PFSK-1 (cell line): ENCODE data around the gene HS6ST1. TPM values are rescaled to one million over a fixed set of nuclear protein-coding genes. Genes with fewer than 3 reads are reported as not detected.
A peak's percentile ranks its signal among the peaks of the same experiment; 100 is the strongest.

Source experiments
- FOXP2 ChIP-seq: optimal IDR thresholded peaks from 2 replicates; pipeline ENCODE3; 2011; ENCODE audit warnings: borderline replicate concordance, control low read depth, inconsistent platforms; ENCODE audit not compliant: insufficient read depth; ENCODE audit errors: extremely low read length, extremely low read depth
- POLR2AphosphoS5 ChIP-seq: IDR thresholded peaks from 2 replicates; pipeline ENCODE4 v1.6.1; 2012; ENCODE audit warnings: low read depth, mild to moderate bottlenecking, control low read depth, low read length, moderate library complexity
- SIN3A ChIP-seq: IDR thresholded peaks from 2 replicates; pipeline ENCODE4 v1.6.1; 2012; ENCODE audit warnings: mild to moderate bottlenecking, low read length, moderate library complexity, borderline replicate concordance; ENCODE audit not compliant: insufficient read depth
- TAF1 ChIP-seq: IDR thresholded peaks from 2 replicates; pipeline ENCODE4 v1.6.1; 2012; ENCODE audit warnings: low read length, control low read depth, borderline replicate concordance; ENCODE audit not compliant: insufficient read depth
- polyA plus RNA-seq: library from polyadenylated mRNA; unstranded; fragments of >200 nt; gene quantifications from one replicate; pipeline ENCODE4 v1.2.1, GENCODE V29; 2012; ENCODE audit warnings: low read depth, missing spikeins; ENCODE audit not compliant: insufficient read length
- TF ChIP-seq, protein P1 (sequence below), 2 experiments: IDR thresholded peaks; 2 replicates each; pipeline versions ENCODE4 v1.6.1 to v1.8.0; 2011 to 2012; ENCODE audit warnings: low read depth in 2 of 2, low read length in 2 of 2, control low read depth in 1 of 2, inconsistent platforms in 1 of 2, mild to moderate bottlenecking in 1 of 2, moderate library complexity in 1 of 2; ENCODE audit not compliant: insufficient read depth in 1 of 2

Gene HS6ST1, protein sequence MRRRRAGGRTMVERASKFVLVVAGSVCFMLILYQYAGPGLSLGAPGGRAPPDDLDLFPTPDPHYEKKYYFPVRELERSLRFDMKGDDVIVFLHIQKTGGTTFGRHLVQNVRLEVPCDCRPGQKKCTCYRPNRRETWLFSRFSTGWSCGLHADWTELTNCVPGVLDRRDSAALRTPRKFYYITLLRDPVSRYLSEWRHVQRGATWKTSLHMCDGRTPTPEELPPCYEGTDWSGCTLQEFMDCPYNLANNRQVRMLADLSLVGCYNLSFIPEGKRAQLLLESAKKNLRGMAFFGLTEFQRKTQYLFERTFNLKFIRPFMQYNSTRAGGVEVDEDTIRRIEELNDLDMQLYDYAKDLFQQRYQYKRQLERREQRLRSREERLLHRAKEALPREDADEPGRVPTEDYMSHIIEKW
- 12.2 TPM for polyA plus RNA-seq

DNA sequence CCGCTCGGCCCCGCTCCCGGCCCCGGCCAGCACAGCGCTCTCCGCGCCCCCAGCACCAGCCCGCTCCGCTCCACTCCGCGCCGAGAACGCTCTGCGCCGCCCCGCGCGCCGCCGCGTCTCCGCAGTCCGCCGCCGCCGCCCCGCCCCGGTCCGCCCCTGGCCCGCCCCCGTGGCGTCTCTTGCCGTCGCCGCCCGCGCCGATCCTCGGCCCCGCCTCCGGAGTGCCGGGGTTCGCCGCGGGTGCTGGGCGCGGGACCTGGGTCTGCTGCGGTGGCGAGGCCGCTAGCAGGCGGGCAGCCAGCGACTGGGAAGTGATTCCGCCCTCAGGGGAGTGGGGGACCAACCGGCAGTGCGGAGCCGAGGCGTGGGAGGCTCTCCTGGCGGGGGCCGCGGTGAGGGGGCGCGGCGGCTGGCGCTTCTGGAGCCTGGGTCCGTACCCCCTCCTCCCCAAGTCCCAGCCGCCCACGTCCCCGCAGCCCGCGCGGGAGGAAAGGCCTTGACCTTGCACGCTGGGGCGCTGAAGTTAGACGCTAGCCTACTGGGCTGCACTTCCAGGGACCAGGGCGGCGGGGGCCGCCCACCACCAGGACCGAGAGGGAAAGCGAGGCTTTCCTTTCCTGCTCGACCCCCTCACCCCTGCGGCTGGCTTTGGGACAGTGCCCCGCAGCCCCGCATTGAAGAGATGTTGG, at the start of gene HS6ST1:
Gene HS6ST1 (minus strand): TSS at position 93 of the 689 bp plus-strand sequence. CDS start 305 bp downstream, outside the sequence.
- peak; percentile 41 for TF ChIP-seq FOXP2
- TF ChIP-seq TAF1, result no peak

DNA sequence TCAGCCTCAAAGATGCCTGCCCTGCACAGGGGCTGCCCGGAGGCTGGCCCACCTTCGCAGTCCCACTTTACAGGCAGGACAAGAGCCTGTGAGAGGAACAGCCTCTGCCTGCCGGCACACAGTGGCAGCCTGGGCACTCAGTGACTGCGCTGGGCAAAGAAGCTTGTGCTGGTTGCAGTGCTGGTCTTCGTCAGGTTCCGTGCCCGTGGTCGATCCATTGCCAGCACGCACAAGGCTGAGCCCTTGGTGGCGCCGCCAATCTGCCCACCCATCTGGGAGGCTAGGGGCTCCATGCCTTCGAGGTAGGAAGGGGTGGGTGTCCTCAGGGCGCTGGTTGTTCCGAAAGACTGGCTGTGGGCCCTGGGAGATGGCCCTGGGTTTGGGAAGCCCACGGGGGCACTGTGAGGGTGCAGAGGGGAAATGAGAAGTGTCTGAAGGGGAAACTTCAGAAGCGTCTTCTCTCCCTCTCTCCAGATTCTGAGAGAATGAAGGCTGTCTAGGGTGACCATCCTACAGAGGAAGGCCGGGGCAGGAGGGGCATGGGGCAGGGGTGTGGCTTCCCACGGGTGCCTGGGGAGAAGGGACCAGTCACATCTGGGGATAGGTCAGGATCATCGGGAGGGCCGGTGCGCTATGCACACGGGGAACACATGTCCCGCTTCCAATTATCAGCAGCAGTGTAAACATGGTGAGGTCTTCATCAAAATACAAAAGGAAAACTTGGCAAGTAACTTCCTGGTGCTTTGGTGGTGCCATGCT, 49.1 kb upstream of the HS6ST1 start:
- TF ChIP-seq SIN3A, result no peak
- TF ChIP-seq TAF1, result no peak
- TF ChIP-seq, protein P1, sequence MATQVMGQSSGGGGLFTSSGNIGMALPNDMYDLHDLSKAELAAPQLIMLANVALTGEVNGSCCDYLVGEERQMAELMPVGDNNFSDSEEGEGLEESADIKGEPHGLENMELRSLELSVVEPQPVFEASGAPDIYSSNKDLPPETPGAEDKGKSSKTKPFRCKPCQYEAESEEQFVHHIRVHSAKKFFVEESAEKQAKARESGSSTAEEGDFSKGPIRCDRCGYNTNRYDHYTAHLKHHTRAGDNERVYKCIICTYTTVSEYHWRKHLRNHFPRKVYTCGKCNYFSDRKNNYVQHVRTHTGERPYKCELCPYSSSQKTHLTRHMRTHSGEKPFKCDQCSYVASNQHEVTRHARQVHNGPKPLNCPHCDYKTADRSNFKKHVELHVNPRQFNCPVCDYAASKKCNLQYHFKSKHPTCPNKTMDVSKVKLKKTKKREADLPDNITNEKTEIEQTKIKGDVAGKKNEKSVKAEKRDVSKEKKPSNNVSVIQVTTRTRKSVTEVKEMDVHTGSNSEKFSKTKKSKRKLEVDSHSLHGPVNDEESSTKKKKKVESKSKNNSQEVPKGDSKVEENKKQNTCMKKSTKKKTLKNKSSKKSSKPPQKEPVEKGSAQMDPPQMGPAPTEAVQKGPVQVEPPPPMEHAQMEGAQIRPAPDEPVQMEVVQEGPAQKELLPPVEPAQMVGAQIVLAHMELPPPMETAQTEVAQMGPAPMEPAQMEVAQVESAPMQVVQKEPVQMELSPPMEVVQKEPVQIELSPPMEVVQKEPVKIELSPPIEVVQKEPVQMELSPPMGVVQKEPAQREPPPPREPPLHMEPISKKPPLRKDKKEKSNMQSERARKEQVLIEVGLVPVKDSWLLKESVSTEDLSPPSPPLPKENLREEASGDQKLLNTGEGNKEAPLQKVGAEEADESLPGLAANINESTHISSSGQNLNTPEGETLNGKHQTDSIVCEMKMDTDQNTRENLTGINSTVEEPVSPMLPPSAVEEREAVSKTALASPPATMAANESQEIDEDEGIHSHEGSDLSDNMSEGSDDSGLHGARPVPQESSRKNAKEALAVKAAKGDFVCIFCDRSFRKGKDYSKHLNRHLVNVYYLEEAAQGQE (IDR thresholded peaks at IDR 0.05; ENCODE audit: insufficient read depth in 1 of 2, low read depth in 2 of 2, low read length in 2 of 2), result no peak
- no peak for TF ChIP-seq POLR2AphosphoS5
- no peak for TF ChIP-seq FOXP2

DNA sequence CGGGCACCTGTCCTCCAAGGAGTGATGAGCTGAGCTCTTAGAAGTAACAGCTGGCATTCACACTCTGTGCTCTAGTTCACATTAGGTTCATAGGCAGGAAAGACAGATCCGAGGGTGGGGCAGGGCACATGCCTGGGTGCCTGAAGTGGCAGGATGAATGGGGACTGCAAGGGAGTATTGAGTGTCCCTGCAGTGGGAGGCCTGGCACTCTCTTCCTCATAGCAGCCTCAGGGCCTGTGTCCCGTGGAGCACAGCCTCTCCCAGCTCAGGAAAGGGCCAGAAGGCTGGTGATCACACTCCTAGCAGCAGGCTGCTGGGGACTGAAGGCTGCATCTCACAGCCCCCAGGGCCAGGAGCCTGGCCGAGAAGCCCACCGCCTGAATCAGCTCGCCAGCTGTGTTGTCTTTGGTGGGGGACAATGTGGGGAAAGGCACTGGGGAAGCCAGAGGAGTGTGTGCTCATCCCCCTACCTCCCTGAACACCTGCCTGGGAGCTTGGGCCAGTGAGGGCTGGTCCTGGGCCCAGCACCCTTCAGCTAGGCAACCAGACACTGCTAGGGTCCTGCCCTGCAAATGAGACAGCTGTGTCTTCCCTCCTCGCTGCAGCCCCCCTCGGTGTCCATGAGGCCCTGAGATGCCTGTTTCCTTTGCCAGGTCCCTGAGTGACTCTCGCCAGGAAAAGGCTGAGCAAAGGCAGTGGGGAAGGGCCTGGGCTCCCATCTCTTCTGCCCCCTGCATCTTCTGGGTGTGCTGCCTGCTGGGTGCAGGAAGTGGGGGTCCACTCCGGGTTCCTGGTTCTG, 48.2 kb upstream of the HS6ST1 start:
- TF ChIP-seq POLR2AphosphoS5 (no peak), TAF1 (no peak), SIN3A (no peak), FOXP2 (no peak)
- TF ChIP-seq, protein P1 (IDR thresholded peaks at IDR 0.05; ENCODE audit: insufficient read depth in 1 of 2, low read depth in 2 of 2, low read length in 2 of 2), result no peak

DNA sequence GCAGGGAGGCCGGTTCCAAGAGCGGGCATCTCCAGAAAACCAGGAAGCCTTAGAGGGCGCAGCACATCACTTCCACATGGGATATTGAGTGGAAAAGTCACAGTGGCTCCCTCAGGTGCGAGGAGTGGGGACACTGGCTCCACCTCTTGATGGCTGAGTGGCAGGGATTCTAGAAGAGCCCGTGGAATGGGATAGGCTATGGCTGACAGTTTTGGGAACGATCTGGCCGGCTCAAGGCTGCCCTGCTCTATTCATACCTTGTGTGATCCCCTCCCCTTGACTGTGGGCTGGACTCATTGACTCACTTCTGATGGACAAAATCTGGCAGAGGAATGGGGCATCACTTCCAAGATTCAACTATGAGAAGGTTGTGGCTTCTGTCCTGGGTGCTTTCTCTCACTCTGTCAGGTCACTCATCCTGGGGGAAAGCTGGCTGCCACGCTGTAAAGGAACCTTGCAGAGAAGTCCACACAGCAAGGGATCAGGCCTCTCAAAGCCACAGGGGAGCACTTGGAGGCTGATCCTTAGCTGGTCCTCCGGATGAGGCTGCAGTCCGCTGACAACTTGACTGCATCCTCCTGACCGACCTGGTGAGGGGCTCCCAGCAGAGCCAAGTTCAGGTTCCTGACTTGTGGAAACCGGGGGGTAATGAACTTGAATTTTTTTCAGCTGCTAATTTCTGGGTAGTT, 46.7 kb upstream of the HS6ST1 start:
- TF ChIP-seq POLR2AphosphoS5 (no peak), FOXP2 (no peak), SIN3A (no peak), TAF1 (no peak)
- TF ChIP-seq, protein P1 (IDR thresholded peaks at IDR 0.05; ENCODE audit: insufficient read depth in 1 of 2, low read depth in 2 of 2, low read length in 2 of 2), result no peak
